ENCODE results near the gene ZBTB20. TPM values are rescaled to one million over a fixed set of nuclear protein-coding genes. Genes with fewer than 3 reads are reported as not detected.

ZBTB20 gene
- total RNA-seq, 1 experiment from 2014 or later = 10.7 TPM

DNA sequence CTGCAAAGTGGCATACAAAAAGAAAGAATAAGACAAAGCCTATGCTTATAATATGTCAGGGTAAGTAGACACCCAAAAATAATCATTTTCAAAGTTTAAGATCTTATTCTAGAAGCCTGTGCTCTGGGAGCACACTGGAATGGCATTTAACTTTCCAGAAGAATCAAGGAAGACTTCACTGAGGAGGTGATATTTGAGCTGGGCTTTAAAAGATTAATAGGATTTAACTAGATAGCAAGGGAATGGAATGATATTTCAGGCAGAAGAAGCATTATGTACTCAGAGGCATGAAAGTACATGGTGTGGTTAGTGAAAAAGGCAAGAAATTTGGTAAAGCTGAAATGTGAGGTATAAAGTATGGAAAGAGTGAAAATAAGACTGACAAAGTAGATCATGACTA lies 106.8 kb downstream of the ZBTB20 start:
- Mint-ChIP-seq H3K27ac (ENCODE audit: low read depth, unreplicated experiment) (no peak overlapping the region), H3K36me3 (ENCODE audit: insufficient read depth, unreplicated experiment) (no peaks in the 10 kb centered on the region), H3K27me3 (ENCODE audit: insufficient read depth, unreplicated experiment) (no peaks in the 10 kb centered on the region), H3K4me3 (ENCODE audit: unreplicated experiment) (no peak overlapping the region), H3K4me1 (ENCODE audit: insufficient read depth, unreplicated experiment) (no peaks in the 10 kb centered on the region), H3K9me3 (ENCODE audit: unreplicated experiment) (peaks cover 6% of the 10 kb centered on the region)
- no peak for DNase-seq (ENCODE audit: unreplicated experiment)
- TF ChIP-seq, protein P1, sequence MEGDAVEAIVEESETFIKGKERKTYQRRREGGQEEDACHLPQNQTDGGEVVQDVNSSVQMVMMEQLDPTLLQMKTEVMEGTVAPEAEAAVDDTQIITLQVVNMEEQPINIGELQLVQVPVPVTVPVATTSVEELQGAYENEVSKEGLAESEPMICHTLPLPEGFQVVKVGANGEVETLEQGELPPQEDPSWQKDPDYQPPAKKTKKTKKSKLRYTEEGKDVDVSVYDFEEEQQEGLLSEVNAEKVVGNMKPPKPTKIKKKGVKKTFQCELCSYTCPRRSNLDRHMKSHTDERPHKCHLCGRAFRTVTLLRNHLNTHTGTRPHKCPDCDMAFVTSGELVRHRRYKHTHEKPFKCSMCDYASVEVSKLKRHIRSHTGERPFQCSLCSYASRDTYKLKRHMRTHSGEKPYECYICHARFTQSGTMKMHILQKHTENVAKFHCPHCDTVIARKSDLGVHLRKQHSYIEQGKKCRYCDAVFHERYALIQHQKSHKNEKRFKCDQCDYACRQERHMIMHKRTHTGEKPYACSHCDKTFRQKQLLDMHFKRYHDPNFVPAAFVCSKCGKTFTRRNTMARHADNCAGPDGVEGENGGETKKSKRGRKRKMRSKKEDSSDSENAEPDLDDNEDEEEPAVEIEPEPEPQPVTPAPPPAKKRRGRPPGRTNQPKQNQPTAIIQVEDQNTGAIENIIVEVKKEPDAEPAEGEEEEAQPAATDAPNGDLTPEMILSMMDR (IDR thresholded peaks at IDR 0.05; ENCODE audit: unreplicated experiment) = no peak
- CTCF ChIA-PET = interaction anchor here (0.6 to 1.8 kb wide), 6 partner anchors 12 to 778 kb away, joined by 3 to 8 read pairs (median 5); no protein-coding TSS in a partner anchor
- BruUV-seq (replicated peaks) = no TSS peak
- POLR2A ChIA-PET = no interaction called here
- intact Hi-C loops (cut with micrococcal nuclease) = loop anchor here (1.0 to 2.0 kb wide), 6 partner anchors 52 to 775 kb away; no protein-coding TSS in a partner anchor

DNA sequence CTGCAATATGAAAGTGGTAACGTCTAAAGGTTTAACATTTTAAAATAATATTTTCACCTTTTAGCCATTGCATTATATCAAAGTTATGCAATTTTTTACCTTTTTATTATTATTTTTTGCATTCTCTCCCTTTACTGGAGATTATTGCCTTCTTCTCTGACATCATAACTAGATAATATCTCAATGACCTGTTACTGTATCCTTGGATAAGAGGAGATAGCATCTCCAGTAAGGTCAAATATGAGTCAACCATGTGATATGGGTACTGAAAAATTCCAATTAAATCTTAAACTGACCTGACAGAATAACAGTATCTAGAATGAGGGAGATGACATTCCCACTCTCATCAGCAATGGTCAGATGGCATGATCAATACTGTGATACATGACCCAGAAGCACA lies 108.3 kb downstream of the ZBTB20 start:
- TF ChIP-seq, protein P1 (IDR thresholded peaks at IDR 0.05; ENCODE audit: unreplicated experiment) = no peak
- H3K27me3 Mint-ChIP-seq (ENCODE audit: insufficient read depth, unreplicated experiment) = no peaks in the 10 kb centered on the region
- H3K27ac Mint-ChIP-seq (ENCODE audit: low read depth, unreplicated experiment) = no peak overlapping the region
- ChIA-PET POLR2A (no interaction called here), CTCF (interaction anchor here (1.8 kb wide), 1 partner anchor 130 kb away, joined by 8 read pairs; no protein-coding TSS in a partner anchor)
- no peak for DNase-seq (ENCODE audit: unreplicated experiment)
- H3K9me3 Mint-ChIP-seq (ENCODE audit: unreplicated experiment) = peaks cover 7% of the 10 kb centered on the region
- no peaks in the 10 kb centered on the region for H3K36me3 Mint-ChIP-seq (ENCODE audit: insufficient read depth, unreplicated experiment)
- BruUV-seq (replicated peaks) = no TSS peak
- intact Hi-C loops (cut with micrococcal nuclease) = no loop called here
- no peaks in the 10 kb centered on the region for H3K4me1 Mint-ChIP-seq (ENCODE audit: insufficient read depth, unreplicated experiment)
- no peak overlapping the region for H3K4me3 Mint-ChIP-seq (ENCODE audit: unreplicated experiment)

DNA sequence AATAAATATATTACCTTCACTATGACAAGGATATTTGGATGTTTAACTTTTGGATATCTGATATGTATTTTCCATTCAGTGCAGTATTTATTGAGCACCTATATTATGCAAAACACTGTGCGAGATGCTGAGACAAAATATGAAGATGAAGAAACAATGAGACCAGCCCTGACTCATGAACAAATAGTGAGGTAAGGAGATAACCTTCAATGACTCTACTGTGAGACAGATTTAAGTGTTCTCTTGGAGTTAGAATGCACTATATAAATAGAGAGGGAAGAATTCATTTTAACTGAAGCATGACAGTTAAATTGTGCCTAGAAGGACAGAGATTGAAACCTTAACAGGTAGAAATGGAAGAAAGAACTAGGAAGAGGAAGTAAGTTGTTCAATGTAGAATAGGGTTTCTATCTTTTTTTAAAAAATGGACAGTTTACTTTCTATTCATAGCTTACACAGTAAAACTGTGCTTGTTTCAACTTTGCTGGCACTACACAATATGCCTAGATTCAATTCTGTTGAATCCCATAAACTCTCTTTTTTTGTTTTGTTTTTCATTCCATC lies 124.2 kb downstream of the ZBTB20 start:
- no peaks in the 10 kb centered on the region for H3K27me3 Mint-ChIP-seq (ENCODE audit: insufficient read depth, unreplicated experiment)
- peak; percentile 2 for DNase-seq (ENCODE audit: unreplicated experiment)
- no peaks in the 10 kb centered on the region for H3K9me3 Mint-ChIP-seq (ENCODE audit: unreplicated experiment)
- TF ChIP-seq, protein P1 (IDR thresholded peaks at IDR 0.05; ENCODE audit: unreplicated experiment) = no peak
- intact Hi-C loops (cut with micrococcal nuclease) = no loop called here
- ChIA-PET CTCF (no interaction called here), POLR2A (no interaction called here)
- BruUV-seq (replicated peaks) = no TSS peak
- H3K36me3 Mint-ChIP-seq (ENCODE audit: insufficient read depth, unreplicated experiment) = no peaks in the 10 kb centered on the region
- no peak overlapping the region for H3K27ac Mint-ChIP-seq (ENCODE audit: low read depth, unreplicated experiment)
- peaks cover 6% of the 10 kb centered on the region for H3K4me1 Mint-ChIP-seq (ENCODE audit: insufficient read depth, unreplicated experiment)
- H3K4me3 Mint-ChIP-seq (ENCODE audit: unreplicated experiment) = no peak overlapping the region

DNA sequence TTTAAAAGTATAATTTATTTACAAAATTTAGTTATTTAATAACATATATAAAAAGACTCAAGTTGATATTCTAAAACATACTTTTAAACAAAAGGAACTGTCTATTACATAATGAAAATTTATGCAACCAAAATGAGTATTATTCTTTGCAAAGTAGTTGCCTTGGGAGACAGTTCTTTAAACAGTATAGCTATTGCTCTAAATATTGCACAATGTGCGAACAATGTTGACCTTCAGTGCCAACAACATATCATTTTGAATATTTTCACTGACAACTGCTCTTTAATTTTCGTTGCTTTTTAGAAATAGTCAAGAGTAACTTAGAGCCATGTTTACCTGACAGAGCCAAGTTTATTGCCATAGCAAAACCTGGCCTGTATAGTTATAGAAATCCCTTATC lies 124.9 kb downstream of the ZBTB20 start:
- intact Hi-C loops (cut with micrococcal nuclease) = no loop called here
- Mint-ChIP-seq H3K27ac (ENCODE audit: low read depth, unreplicated experiment) (no peak overlapping the region), H3K4me3 (ENCODE audit: unreplicated experiment) (no peak overlapping the region), H3K27me3 (ENCODE audit: insufficient read depth, unreplicated experiment) (no peaks in the 10 kb centered on the region), H3K36me3 (ENCODE audit: insufficient read depth, unreplicated experiment) (no peaks in the 10 kb centered on the region), H3K9me3 (ENCODE audit: unreplicated experiment) (no peaks in the 10 kb centered on the region), H3K4me1 (ENCODE audit: insufficient read depth, unreplicated experiment) (peaks cover 6% of the 10 kb centered on the region)
- DNase-seq (ENCODE audit: unreplicated experiment) = peak; percentile 1
- ChIA-PET CTCF (no interaction called here), POLR2A (no interaction called here)
- BruUV-seq (replicated peaks) = no TSS peak
- TF ChIP-seq, protein P1 (IDR thresholded peaks at IDR 0.05; ENCODE audit: unreplicated experiment) = no peak

Data from MCF 10A (cell line).